PC-3 (cell line): Measurements from ENCODE around the gene ELAPOR1. TPM values are rescaled to one million over a fixed set of nuclear protein-coding genes. Genes with fewer than 3 reads are reported as not detected.
A peak's percentile ranks its signal among the peaks of the same experiment; 100 is the strongest.

Source experiments
- ATAC-seq: fragments of 200-7000 bp; cut with Tn5 transposase; 2 replicates; pipeline ENCODE4 v1.9.1; 2020; ENCODE audit warnings: mild to moderate bottlenecking, moderate library complexity
- BruUV-seq: library from RNA; stranded (reverse); fragments of 400-500 nt; replicated peaks from 2 replicates; lab custom pipeline; 2021; lab: Mats Ljungman, UMichigan
- CTCF ChIA-PET: fragments of 300-600 bp; sonication (Branson Sonifier 250); formaldehyde crosslinking; loops from one replicate; lab custom pipeline; 2022; ENCODE audit warnings: antibody characterized with exemption; lab: Charles Lee
- POLR2A ChIA-PET: fragments of 300-600 bp; sonication (Branson Sonifier 250); formaldehyde crosslinking; loops from one replicate; lab custom pipeline; 2022; ENCODE audit warnings: antibody characterized with exemption; ENCODE audit not compliant: unreplicated experiment; lab: Charles Lee
- DNase-seq: peaks from one replicate; pipeline ENCODE4 v3.0.0-alpha.2; 2015
- H2AFZ ChIP-seq: fragments of 300-600 bp; sonication (generic); 2 replicates; pipeline ENCODE4 v1.6.0; 2016; ENCODE audit warnings: antibody characterized with exemption, low read length
- H3F3A ChIP-seq: fragments of 300-600 bp; sonication (generic); one replicate; pipeline ENCODE4 v1.6.0; 2017; ENCODE audit warnings: antibody characterized with exemption, low read length, control low read depth, mild to moderate bottlenecking; ENCODE audit not compliant: unreplicated experiment
- H3K27ac ChIP-seq: fragments of 300-600 bp; sonication (generic); 2 replicates; pipeline ENCODE4 v1.5.1; 2016; ENCODE audit warnings: mild to moderate bottlenecking, low read length
- H3K27me3 ChIP-seq: fragments of 300-600 bp; sonication (generic); 2 replicates; pipeline ENCODE4 v1.6.1; 2016; ENCODE audit warnings: low read length, mixed read lengths
- H3K36me3 ChIP-seq: fragments of 300-600 bp; sonication (generic); 2 replicates; pipeline ENCODE4 v1.6.1; 2016; ENCODE audit warnings: low read depth, mixed run types, low read length, mixed read lengths
- H3K4me1 ChIP-seq: fragments of 300-600 bp; sonication (generic); 2 replicates; pipeline ENCODE4 v1.5.1; 2016; ENCODE audit warnings: low read length; ENCODE audit not compliant: insufficient read depth
- H3K4me2 ChIP-seq: fragments of 300-600 bp; sonication (generic); 2 replicates; pipeline ENCODE4 v1.6.0; 2016; ENCODE audit warnings: low read length
- H3K4me3 ChIP-seq: fragments of 300-600 bp; sonication (generic); 2 replicates; pipeline ENCODE4 v1.5.1; 2016; ENCODE audit warnings: mild to moderate bottlenecking, low read length, mixed read lengths
- H3K79me2 ChIP-seq: fragments of 300-600 bp; sonication (generic); 2 replicates; pipeline ENCODE4 v1.6.1; 2017; ENCODE audit warnings: low read length, mixed read lengths
- H3K9ac ChIP-seq: fragments of 300-600 bp; sonication (generic); 2 replicates; pipeline ENCODE4 v1.6.0; 2016; ENCODE audit warnings: mild to moderate bottlenecking, low read length
- H3K9me2 ChIP-seq: fragments of 300-600 bp; sonication (generic); replicated peaks from 2 replicates; pipeline ENCODE4 v1.6.1; 2016; ENCODE audit warnings: mixed run types, low read length, mixed read lengths
- H3K9me3 ChIP-seq: fragments of 300-600 bp; sonication (generic); 2 replicates; pipeline ENCODE4 v1.6.1; 2016; ENCODE audit warnings: low read length, mixed read lengths
- H4K20me1 ChIP-seq: fragments of 300-600 bp; sonication (generic); 2 replicates; pipeline ENCODE4 v1.6.1; 2016; ENCODE audit warnings: low read length, mixed read lengths
- EZH2 ChIP-seq: fragments of 300-600 bp; sonication (generic); IDR thresholded peaks from one replicate; pipeline ENCODE4 v1.6.1; 2017; ENCODE audit warnings: antibody characterized with exemption, mild to moderate bottlenecking, low read length; ENCODE audit not compliant: unreplicated experiment
- EZH2phosphoT487 ChIP-seq: fragments of 300-600 bp; sonication (generic); IDR thresholded peaks from 2 replicates; pipeline ENCODE4 v1.6.1; 2018; ENCODE audit warnings: mild to moderate bottlenecking, antibody characterized with exemption, low read length, borderline replicate concordance
- intact Hi-C: fragments of 100-400 bp; cut with micrococcal nuclease; formaldehyde crosslinking; loops from 2 replicates; pipeline ENCODE4 v1.9.0; 2023
- total RNA-seq: library from RNA; depleted of rRNA; stranded (reverse); fragments of >200 nt; gene quantifications from 2 replicates; pipeline ENCODE4 v1.2.3, GENCODE V29; 2014
- TF ChIP-seq, protein P1 (sequence below): fragments of 300-600 bp; sonication (generic); conservative IDR thresholded peaks from 2 replicates; pipeline ENCODE4 v1.5.1; 2017; ENCODE audit warnings: antibody characterized with exemption, low read depth, mild to moderate bottlenecking, low read length

The ELAPOR1 gene
- total RNA-seq, 1 experiment from 2014 or later, result 0.80 TPM

DNA sequence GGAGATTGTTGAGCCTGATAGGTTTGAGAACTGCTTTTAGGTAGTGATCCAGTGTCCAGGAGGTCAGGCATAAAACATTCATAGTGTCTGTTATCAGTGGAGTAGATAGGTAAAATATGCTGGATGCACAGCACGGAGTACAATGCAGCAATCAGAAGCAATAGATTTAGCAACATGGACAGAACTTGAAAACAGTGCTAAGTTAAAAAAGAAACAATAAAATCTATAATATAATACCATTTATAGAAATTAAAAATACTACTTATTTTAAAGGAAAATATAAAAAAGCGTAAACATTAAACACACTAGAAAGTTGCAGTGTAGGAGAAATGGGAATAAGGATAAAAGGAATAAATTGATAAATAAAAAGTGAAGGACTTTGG lies 34.7 kb upstream of the ELAPOR1 start:
- Histone ChIP-seq H3F3A (no peaks in the 10 kb centered on the region), H3K4me2 (no peak overlapping the region), H3K9me3 (no peaks in the 10 kb centered on the region), H2AFZ (peak overlapping the region; percentile 92; the same call in 1 of the 2 replicates), H3K79me2 (peaks cover 16% of the 10 kb centered on the region), H3K9ac (no peak overlapping the region), H3K27me3 (no peaks in the 10 kb centered on the region), H3K4me3 (no peak overlapping the region), H3K4me1 (peaks cover 7% of the 10 kb centered on the region; the same call in 1 of the 2 replicates), H3K27ac (no peak overlapping the region), H4K20me1 (no peaks in the 10 kb centered on the region), H3K9me2 (no peaks in the 10 kb centered on the region), H3K36me3 (no peaks in the 10 kb centered on the region)
- DNase-seq, result no peak
- no peak for TF ChIP-seq EZH2phosphoT487
- TF ChIP-seq, protein P1, sequence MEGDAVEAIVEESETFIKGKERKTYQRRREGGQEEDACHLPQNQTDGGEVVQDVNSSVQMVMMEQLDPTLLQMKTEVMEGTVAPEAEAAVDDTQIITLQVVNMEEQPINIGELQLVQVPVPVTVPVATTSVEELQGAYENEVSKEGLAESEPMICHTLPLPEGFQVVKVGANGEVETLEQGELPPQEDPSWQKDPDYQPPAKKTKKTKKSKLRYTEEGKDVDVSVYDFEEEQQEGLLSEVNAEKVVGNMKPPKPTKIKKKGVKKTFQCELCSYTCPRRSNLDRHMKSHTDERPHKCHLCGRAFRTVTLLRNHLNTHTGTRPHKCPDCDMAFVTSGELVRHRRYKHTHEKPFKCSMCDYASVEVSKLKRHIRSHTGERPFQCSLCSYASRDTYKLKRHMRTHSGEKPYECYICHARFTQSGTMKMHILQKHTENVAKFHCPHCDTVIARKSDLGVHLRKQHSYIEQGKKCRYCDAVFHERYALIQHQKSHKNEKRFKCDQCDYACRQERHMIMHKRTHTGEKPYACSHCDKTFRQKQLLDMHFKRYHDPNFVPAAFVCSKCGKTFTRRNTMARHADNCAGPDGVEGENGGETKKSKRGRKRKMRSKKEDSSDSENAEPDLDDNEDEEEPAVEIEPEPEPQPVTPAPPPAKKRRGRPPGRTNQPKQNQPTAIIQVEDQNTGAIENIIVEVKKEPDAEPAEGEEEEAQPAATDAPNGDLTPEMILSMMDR, result no peak
- no peak for TF ChIP-seq EZH2
- no peak for ATAC-seq
- no TSS peak for BruUV-seq
- POLR2A ChIA-PET, result no interaction called here
- CTCF ChIA-PET, result no interaction called here
- intact Hi-C loops, result loop anchor here (5.0 kb wide), 1 partner anchor 332 kb away; the partner anchor contains the start of gene STXBP3

GRCh38 chr1:109080441-109081082 lies 33.4 kb upstream of the ELAPOR1 start:
- intact Hi-C loops, result no loop called here
- CTCF ChIA-PET, result no interaction called here
- DNase-seq (no peak), ATAC-seq (no peak)
- H3K4me2 ChIP-seq, result no peak overlapping the region
- TF ChIP-seq EZH2 (no peak), EZH2phosphoT487 (no peak)
- TF ChIP-seq, protein P1, result no peak
- no peak overlapping the region for H3K9ac ChIP-seq
- H3K9me3 ChIP-seq, result no peaks in the 10 kb centered on the region
- no peaks in the 10 kb centered on the region for H3K27me3 ChIP-seq
- no peaks in the 10 kb centered on the region for H3K36me3 ChIP-seq
- POLR2A ChIA-PET, result no interaction called here
- H3K4me1 ChIP-seq, result peaks cover 7% of the 10 kb centered on the region; the same call in 1 of the 2 replicates
- no peaks in the 10 kb centered on the region for H3F3A ChIP-seq
- H2AFZ ChIP-seq, result peak overlapping the region; percentile 92
- no peak overlapping the region for H3K4me3 ChIP-seq
- no TSS peak for BruUV-seq
- H3K9me2 ChIP-seq, result no peaks in the 10 kb centered on the region
- H3K27ac ChIP-seq, result no peak overlapping the region
- H3K79me2 ChIP-seq, result peaks cover 3% of the 10 kb centered on the region
- H4K20me1 ChIP-seq, result no peaks in the 10 kb centered on the region

- Histone ChIP-seq H3K4me2 (no peak overlapping the region), H3K9ac (no peak overlapping the region), H3K9me3 (no peaks in the 10 kb centered on the region), H3K36me3 (no peaks in the 10 kb centered on the region), H3K27me3 (no peaks in the 10 kb centered on the region), H3K4me1 (peaks cover 3% of the 10 kb centered on the region; the same call in 1 of the 2 replicates), H3K4me3 (no peak overlapping the region), H4K20me1 (no peaks in the 10 kb centered on the region), H3K79me2 (no peaks in the 10 kb centered on the region), H3F3A (no peaks in the 10 kb centered on the region), H3K9me2 (no peaks in the 10 kb centered on the region), H3K27ac (no peak overlapping the region), H2AFZ (no peak overlapping the region)
- BruUV-seq, result no TSS peak
- POLR2A ChIA-PET, result interaction anchor here (0.6 kb wide), 1 partner anchor 32 kb away, joined by 3 read pairs; no protein-coding TSS in a partner anchor
- CTCF ChIA-PET, result interaction anchor here (0.5 to 0.6 kb wide), 2 partner anchors 20 to 31 kb away, joined by 3 to 5 read pairs; no protein-coding TSS in a partner anchor
- intact Hi-C loops, result no loop called here
- DNase-seq, result no peak
- no peak for ATAC-seq
- TF ChIP-seq, protein P1, result no peak
- no peak for TF ChIP-seq EZH2
- no peak for TF ChIP-seq EZH2phosphoT487
Observed at GRCh38 chr1:109083501-109083900, 30.4 kb upstream of the ELAPOR1 start.
